ENCODE data around the gene ADORA1.

DNA sequence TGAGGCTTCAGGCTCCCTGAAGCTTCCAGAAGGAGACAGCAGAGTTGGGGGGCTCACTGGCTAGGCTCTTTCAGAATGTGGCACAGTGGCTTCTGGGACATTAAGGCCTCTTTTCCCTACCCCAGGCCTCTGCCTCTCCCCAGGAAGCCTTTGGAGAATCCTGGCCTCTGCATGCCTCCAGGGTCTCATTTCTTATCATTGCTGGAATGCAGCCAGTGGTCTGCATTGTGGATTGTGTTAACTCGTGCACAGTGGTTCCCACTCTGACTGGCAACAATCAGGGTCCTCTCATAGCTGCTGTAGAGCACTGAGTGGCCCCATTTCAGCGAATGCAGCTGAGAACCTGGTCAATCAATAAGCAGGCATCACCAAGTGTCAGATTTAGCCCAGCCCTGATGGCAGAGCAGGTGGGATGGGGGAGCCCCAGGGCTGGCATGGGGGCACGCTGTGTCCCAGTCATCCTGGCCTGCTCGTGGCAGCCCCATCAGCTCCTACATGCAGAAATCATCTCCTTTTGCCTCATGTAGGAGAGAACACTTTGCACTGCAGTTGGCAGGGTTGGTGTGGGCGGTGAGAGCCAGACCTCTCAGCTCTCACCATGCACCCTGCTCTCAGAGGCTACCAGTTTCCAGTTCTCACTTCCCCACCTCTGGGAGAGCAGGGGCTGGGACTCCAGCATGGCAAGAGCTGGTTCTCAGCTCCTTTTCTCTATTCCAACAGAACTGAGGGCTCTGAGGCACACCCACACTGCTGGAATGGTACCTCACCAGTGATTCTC lies 13.4 kb downstream of the ADORA1 start:
- TF ChIP-seq CTCF (IDR thresholded peaks at IDR 0.05) = no peak
- TF ChIP-seq POLR2A (IDR thresholded peaks at IDR 0.05) = no peak

Data from Peyer's patch (tissue), 4 donors.